Loucy (cell line): ENCODE results near the gene MAD1L1.

ENCODE experiments used
- H2AFZ ChIP-seq: fragments of 200-600 bp; sonication (generic); 2 replicates; pipeline ENCODE4 v1.6.0; 2016; ENCODE audit warnings: antibody characterized with exemption, mild to moderate bottlenecking, low read length, moderate library complexity
- H3F3A ChIP-seq: fragments of 200-600 bp; 2 replicates; pipeline ENCODE4 v1.6.0; 2016; ENCODE audit warnings: antibody characterized with exemption, low read depth, mild to moderate bottlenecking
- H3K27me3 ChIP-seq: fragments of 200-600 bp; sonication (generic); 2 replicates; pipeline ENCODE4 v1.6.1; 2014; ENCODE audit warnings: low read length, mild to moderate bottlenecking; ENCODE audit not compliant: insufficient read depth, poor library complexity, severe bottlenecking
- H3K36me3 ChIP-seq: fragments of 200-600 bp; sonication (generic); 2 replicates; pipeline ENCODE4 v1.6.1; 2016; ENCODE audit warnings: low read length; ENCODE audit not compliant: insufficient read depth
- H3K4me1 ChIP-seq: fragments of 200-600 bp; sonication (generic); 2 replicates; pipeline ENCODE4 v1.5.1; 2014; ENCODE audit warnings: low read length, mild to moderate bottlenecking; ENCODE audit not compliant: insufficient read depth, poor library complexity, severe bottlenecking
- H3K4me2 ChIP-seq: fragments of 200-600 bp; sonication (generic); 2 replicates; pipeline ENCODE4 v1.6.0; 2014; ENCODE audit warnings: antibody characterized with exemption, low read length, low read depth, mild to moderate bottlenecking; ENCODE audit not compliant: poor library complexity, severe bottlenecking
- H3K4me3 ChIP-seq: fragments of 200-600 bp; sonication (generic); 2 replicates; pipeline ENCODE4 v1.5.1; 2014; ENCODE audit warnings: low read length, mild to moderate bottlenecking, mixed read lengths; ENCODE audit not compliant: poor library complexity, severe bottlenecking
- H3K79me2 ChIP-seq: fragments of 200-600 bp; sonication (generic); 2 replicates; pipeline ENCODE4 v1.6.1; 2014; ENCODE audit warnings: low read length; ENCODE audit not compliant: insufficient read depth
- H3K9ac ChIP-seq: fragments of 200-600 bp; sonication (generic); 2 replicates; pipeline ENCODE4 v1.6.0; 2014; ENCODE audit warnings: mild to moderate bottlenecking, low read depth, low read length, moderate library complexity; ENCODE audit not compliant: poor library complexity, severe bottlenecking
- H3K9me2 ChIP-seq: fragments of 200-600 bp; sonication (generic); replicated peaks from 2 replicates; pipeline ENCODE4 v1.6.1; 2016; ENCODE audit warnings: low read depth, low read length, mixed read lengths
- H3K9me3 ChIP-seq: fragments of 200-600 bp; sonication (generic); 2 replicates; pipeline ENCODE4 v1.6.1; 2014; ENCODE audit warnings: mild to moderate bottlenecking, antibody characterized with exemption, low read length, low read depth; ENCODE audit not compliant: insufficient read depth
- H4K20me1 ChIP-seq: fragments of 200-600 bp; sonication (generic); 2 replicates; pipeline ENCODE4 v1.6.0; 2014; ENCODE audit warnings: antibody characterized with exemption, low read length, mild to moderate bottlenecking; ENCODE audit not compliant: insufficient read depth, poor library complexity, severe bottlenecking
- EZH2phosphoT487 ChIP-seq: fragments of 200-600 bp; IDR thresholded peaks from 2 replicates; pipeline ENCODE4 v1.6.1; 2018; ENCODE audit warnings: antibody characterized with exemption, mild to moderate bottlenecking, moderate library complexity, borderline replicate concordance
- TF ChIP-seq, protein P1 (sequence below): fragments of 200-600 bp; sonication (generic); conservative IDR thresholded peaks from 2 replicates; pipeline ENCODE4 v1.5.1; 2014; ENCODE audit warnings: mild to moderate bottlenecking, antibody characterized with exemption, low read length

The MAD1L1 gene

DNA sequence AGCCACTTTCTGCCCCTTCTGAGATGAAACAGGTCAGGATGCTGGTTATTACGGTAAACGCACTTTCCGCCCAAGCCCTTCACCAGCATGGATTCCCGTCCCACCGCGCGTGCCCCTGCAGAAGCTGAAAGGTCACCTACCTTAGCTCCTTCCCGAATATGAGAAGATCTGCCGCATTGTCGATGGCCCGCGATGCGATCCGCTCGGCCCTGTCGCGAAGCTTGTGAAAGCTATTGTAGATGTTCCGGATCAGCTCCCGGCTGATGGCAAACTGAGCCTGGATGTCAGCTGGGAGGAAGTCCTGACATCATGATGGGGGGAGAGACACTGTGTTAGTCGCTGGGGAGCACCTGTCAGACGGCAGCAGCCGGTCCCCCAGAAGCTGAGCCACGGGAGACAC lies 31.4 kb upstream of the MAD1L1 start:
- Histone ChIP-seq H3K4me1 (no peaks in the 10 kb centered on the region), H3K27me3 (no peaks in the 10 kb centered on the region), H3K9me3 (no peaks in the 10 kb centered on the region), H2AFZ (no peak overlapping the region), H3K4me2 (no peak overlapping the region), H3K4me3 (no peak overlapping the region), H3K36me3 (no peaks in the 10 kb centered on the region; the same call in 1 of the 2 replicates), H3F3A (no peaks in the 10 kb centered on the region), H3K9ac (no peak overlapping the region), H3K9me2 (no peaks in the 10 kb centered on the region), H4K20me1 (no peaks in the 10 kb centered on the region), H3K79me2 (no peaks in the 10 kb centered on the region)
- TF ChIP-seq EZH2phosphoT487: no peak
- TF ChIP-seq, protein P1, sequence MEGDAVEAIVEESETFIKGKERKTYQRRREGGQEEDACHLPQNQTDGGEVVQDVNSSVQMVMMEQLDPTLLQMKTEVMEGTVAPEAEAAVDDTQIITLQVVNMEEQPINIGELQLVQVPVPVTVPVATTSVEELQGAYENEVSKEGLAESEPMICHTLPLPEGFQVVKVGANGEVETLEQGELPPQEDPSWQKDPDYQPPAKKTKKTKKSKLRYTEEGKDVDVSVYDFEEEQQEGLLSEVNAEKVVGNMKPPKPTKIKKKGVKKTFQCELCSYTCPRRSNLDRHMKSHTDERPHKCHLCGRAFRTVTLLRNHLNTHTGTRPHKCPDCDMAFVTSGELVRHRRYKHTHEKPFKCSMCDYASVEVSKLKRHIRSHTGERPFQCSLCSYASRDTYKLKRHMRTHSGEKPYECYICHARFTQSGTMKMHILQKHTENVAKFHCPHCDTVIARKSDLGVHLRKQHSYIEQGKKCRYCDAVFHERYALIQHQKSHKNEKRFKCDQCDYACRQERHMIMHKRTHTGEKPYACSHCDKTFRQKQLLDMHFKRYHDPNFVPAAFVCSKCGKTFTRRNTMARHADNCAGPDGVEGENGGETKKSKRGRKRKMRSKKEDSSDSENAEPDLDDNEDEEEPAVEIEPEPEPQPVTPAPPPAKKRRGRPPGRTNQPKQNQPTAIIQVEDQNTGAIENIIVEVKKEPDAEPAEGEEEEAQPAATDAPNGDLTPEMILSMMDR: no peak

DNA sequence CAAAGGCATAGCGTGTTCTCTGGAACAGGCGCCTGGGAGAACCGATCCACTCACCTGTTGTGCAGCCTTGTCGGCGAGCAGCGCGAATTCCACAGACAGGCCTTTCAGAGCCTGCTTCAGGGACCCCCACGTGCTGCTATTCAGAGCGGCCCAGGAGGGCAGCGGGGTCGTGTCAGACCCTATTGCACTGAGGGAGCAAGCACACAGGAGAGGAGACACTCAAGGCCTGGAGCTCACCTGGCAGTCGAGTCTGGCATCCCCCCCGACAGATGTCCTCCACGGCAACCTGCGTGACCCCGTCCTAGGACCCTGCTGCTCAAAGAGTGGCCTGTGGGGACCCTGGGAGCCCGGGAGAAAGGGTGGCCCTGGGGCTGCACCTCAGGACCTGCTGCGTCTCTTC lies 30.4 kb upstream of the MAD1L1 start:
- Histone ChIP-seq H3K36me3 (no peaks in the 10 kb centered on the region; the same call in 1 of the 2 replicates), H4K20me1 (no peaks in the 10 kb centered on the region), H3K4me2 (no peak overlapping the region), H3K4me3 (no peak overlapping the region), H3K9ac (no peak overlapping the region), H3K9me3 (no peaks in the 10 kb centered on the region), H3K27me3 (no peaks in the 10 kb centered on the region), H3K4me1 (no peaks in the 10 kb centered on the region), H3F3A (no peaks in the 10 kb centered on the region), H2AFZ (no peak overlapping the region), H3K9me2 (no peaks in the 10 kb centered on the region), H3K79me2 (no peaks in the 10 kb centered on the region)
- TF ChIP-seq, protein P1: no peak
- TF ChIP-seq EZH2phosphoT487: no peak

DNA sequence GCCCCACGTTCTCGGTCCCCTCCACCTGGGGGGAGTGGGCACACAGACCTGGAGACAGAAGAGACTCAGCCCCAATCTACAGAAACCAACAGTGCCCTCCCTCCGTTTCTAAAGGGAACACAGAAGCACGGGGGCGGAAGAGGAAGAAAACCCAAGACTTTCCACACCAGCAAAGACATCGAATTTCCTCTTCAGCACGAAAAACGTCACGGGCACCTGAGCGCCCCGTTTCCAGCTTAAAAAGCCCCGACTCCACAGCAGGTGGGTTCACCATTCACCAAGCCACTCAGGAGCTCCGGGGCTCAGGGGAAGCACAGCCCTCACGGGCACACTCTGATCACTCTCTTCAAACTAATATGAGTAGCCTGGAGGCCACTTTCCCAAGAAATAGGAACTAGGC lies 28.9 kb upstream of the MAD1L1 start:
- H3F3A ChIP-seq: no peaks in the 10 kb centered on the region
- H3K79me2 ChIP-seq: no peaks in the 10 kb centered on the region
- H3K4me2 ChIP-seq: no peak overlapping the region
- H3K4me1 ChIP-seq: no peaks in the 10 kb centered on the region
- H3K9ac ChIP-seq: no peak overlapping the region
- TF ChIP-seq, protein P1: no peak
- no peak for TF ChIP-seq EZH2phosphoT487
- no peaks in the 10 kb centered on the region for H3K9me3 ChIP-seq
- no peaks in the 10 kb centered on the region for H3K27me3 ChIP-seq
- no peaks in the 10 kb centered on the region for H4K20me1 ChIP-seq
- no peak overlapping the region for H3K4me3 ChIP-seq
- no peaks in the 10 kb centered on the region for H3K9me2 ChIP-seq
- no peak overlapping the region for H2AFZ ChIP-seq
- no peaks in the 10 kb centered on the region; the same call in 1 of the 2 replicates for H3K36me3 ChIP-seq
